Astrocyte (in vitro differentiated cells and primary cell): ENCODE data around the gene PI3. TPM values are rescaled to one million over a fixed set of nuclear protein-coding genes. Genes with fewer than 3 reads are reported as not detected.
A peak's percentile ranks its signal among the peaks of the same experiment; 100 is the strongest.

ENCODE experiments used
- DNase-seq: peaks from one replicate; pipeline ENCODE4 v3.0.0-alpha.2; 2010; ENCODE audit warnings: low read depth
- FAIRE-seq: peaks from 2 replicates; lab custom pipeline; 2011; peaks lifted over from hg19 to GRCh38; lab: Jason Lieb, UNC
- H2AFZ ChIP-seq: 2 replicates; pipeline ENCODE4 v1.6.0; 2012; ENCODE audit warnings: low read depth, low read length, inconsistent platforms
- H3K27ac ChIP-seq: 2 replicates; pipeline ENCODE4 v1.5.1; 2011; ENCODE audit warnings: low read depth, low read length, inconsistent platforms
- H3K27me3 ChIP-seq: 2 replicates; pipeline ENCODE4 v1.6.0; 2011; ENCODE audit warnings: low read length, inconsistent platforms; ENCODE audit not compliant: insufficient read depth
- H3K36me3 ChIP-seq: 2 replicates; pipeline ENCODE4 v1.5.1; 2011; ENCODE audit warnings: low read length, inconsistent platforms; ENCODE audit not compliant: insufficient read depth
- H3K4me1 ChIP-seq: 2 replicates; pipeline ENCODE4 v1.5.1; 2011; ENCODE audit warnings: low read length, inconsistent platforms; ENCODE audit not compliant: insufficient read depth
- H3K4me2 ChIP-seq: 2 replicates; pipeline ENCODE4 v1.6.0; 2012; ENCODE audit warnings: low read length, inconsistent platforms
- H3K4me3 ChIP-seq: 2 replicates; pipeline ENCODE4 v1.5.1; 2011; ENCODE audit warnings: low read depth, mild to moderate bottlenecking, low read length, inconsistent platforms; ENCODE audit not compliant: insufficient read depth
- H3K79me2 ChIP-seq: 2 replicates; pipeline ENCODE4 v1.6.0; 2012; ENCODE audit warnings: mild to moderate bottlenecking, low read length, inconsistent platforms; ENCODE audit not compliant: insufficient read depth
- H3K9ac ChIP-seq: 2 replicates; pipeline ENCODE4 v1.6.0; 2012; ENCODE audit warnings: mild to moderate bottlenecking, low read length, inconsistent platforms
- H3K9me3 ChIP-seq: 2 replicates; pipeline ENCODE4 v1.5.1; 2012; ENCODE audit warnings: low read depth, mild to moderate bottlenecking, low read length, inconsistent platforms; ENCODE audit not compliant: insufficient read depth
- H4K20me1 ChIP-seq: 2 replicates; pipeline ENCODE4 v1.6.0; 2012; ENCODE audit warnings: low read length, inconsistent platforms; ENCODE audit not compliant: insufficient read depth
- H3K27ac Mint-ChIP-seq: one replicate; pipeline ENCODE4 v1.8.0; 2021; ENCODE audit warnings: mild to moderate bottlenecking, mixed read lengths; ENCODE audit not compliant: unreplicated experiment
- H3K27me3 Mint-ChIP-seq: one replicate; pipeline ENCODE4 v1.8.0; 2021; ENCODE audit warnings: low read depth, mixed read lengths; ENCODE audit not compliant: unreplicated experiment
- H3K36me3 Mint-ChIP-seq: one replicate; pipeline ENCODE4 v1.8.0; 2021; ENCODE audit warnings: low read depth, mixed read lengths; ENCODE audit not compliant: unreplicated experiment
- H3K4me1 Mint-ChIP-seq: one replicate; pipeline ENCODE4 v1.8.0; 2021; ENCODE audit warnings: low read depth, mixed read lengths; ENCODE audit not compliant: unreplicated experiment
- H3K4me3 Mint-ChIP-seq: one replicate; pipeline ENCODE4 v1.8.0; 2021; ENCODE audit warnings: mild to moderate bottlenecking, moderate library complexity, mixed read lengths; ENCODE audit not compliant: unreplicated experiment
- H3K9me3 Mint-ChIP-seq: one replicate; pipeline ENCODE4 v1.8.0; 2021; ENCODE audit warnings: mild to moderate bottlenecking, mixed read lengths; ENCODE audit not compliant: unreplicated experiment
- CTCF ChIP-seq: IDR thresholded peaks from 2 replicates; pipeline ENCODE4 v1.5.1; 2011; ENCODE audit warnings: low read depth, mild to moderate bottlenecking, inconsistent platforms, low read length, moderate library complexity; ENCODE audit not compliant: insufficient read depth
- EZH2 ChIP-seq: IDR thresholded peaks from 2 replicates; pipeline ENCODE4 v1.6.1; 2012; ENCODE audit warnings: mild to moderate bottlenecking, low read length, inconsistent platforms; ENCODE audit not compliant: insufficient read depth
- total RNA-seq: library from RNA; stranded (reverse); gene quantifications from 2 replicates; pipeline ENCODE4 v1.2.1, GENCODE V29; 2021

Gene PI3
- total RNA-seq, 1 donor from 2014 or later = not detected

- H3K4me3 Mint-ChIP-seq = no peak overlapping the region
- H3K9me3 ChIP-seq = no peaks in the 10 kb centered on the region
- H3K4me2 ChIP-seq = no peak overlapping the region
- TF ChIP-seq CTCF (no peak), EZH2 (no peak)
- peaks cover 7% of the 10 kb centered on the region for H3K9me3 Mint-ChIP-seq
- H4K20me1 ChIP-seq = no peaks in the 10 kb centered on the region
- H3K36me3 ChIP-seq = no peaks in the 10 kb centered on the region
- H3K27ac Mint-ChIP-seq = no peak overlapping the region
- no peaks in the 10 kb centered on the region for H3K27me3 ChIP-seq
- H3K9ac ChIP-seq = no peak overlapping the region
- DNase-seq (no peak), FAIRE-seq (no peak)
- no peaks in the 10 kb centered on the region for H3K4me1 ChIP-seq
- H3K27me3 Mint-ChIP-seq = peaks cover under 1% of the 10 kb centered on the region
- no peak overlapping the region for H3K27ac ChIP-seq
- H3K79me2 ChIP-seq = no peaks in the 10 kb centered on the region
- H3K4me3 ChIP-seq = no peak overlapping the region
- H3K4me1 Mint-ChIP-seq = no peaks in the 10 kb centered on the region
- H3K36me3 Mint-ChIP-seq = no peaks in the 10 kb centered on the region
- H2AFZ ChIP-seq = no peak overlapping the region
Observed at GRCh38 chr20:45156713-45157112, 18.0 kb upstream of the PI3 start.

- FAIRE-seq (peak; percentile 39), DNase-seq (peak; percentile 81)
- H2AFZ ChIP-seq = no peak overlapping the region
- no peak overlapping the region for H3K4me2 ChIP-seq
- Mint-ChIP-seq H3K9me3 (peaks cover 11% of the 10 kb centered on the region), H3K27ac (no peak overlapping the region), H3K27me3 (peaks cover 3% of the 10 kb centered on the region), H3K4me1 (no peaks in the 10 kb centered on the region), H3K4me3 (no peak overlapping the region), H3K36me3 (no peaks in the 10 kb centered on the region)
- H3K79me2 ChIP-seq = no peaks in the 10 kb centered on the region
- H3K27me3 ChIP-seq = no peaks in the 10 kb centered on the region
- H3K4me1 ChIP-seq = no peaks in the 10 kb centered on the region
- TF ChIP-seq CTCF = no peak
- no peak overlapping the region for H3K9ac ChIP-seq
- H4K20me1 ChIP-seq = no peaks in the 10 kb centered on the region
- H3K4me3 ChIP-seq = no peak overlapping the region
- H3K9me3 ChIP-seq = peaks cover 1% of the 10 kb centered on the region
- H3K36me3 ChIP-seq = no peaks in the 10 kb centered on the region
- no peak overlapping the region for H3K27ac ChIP-seq
Observed at GRCh38 chr20:45157962-45158361, 16.7 kb upstream of the PI3 start.

GRCh38 chr20:45163083-45163803, 11.5 kb upstream of the PI3 start:
- TF ChIP-seq CTCF (no peak), EZH2 (no peak)
- Histone ChIP-seq H3K4me3 (no peak overlapping the region), H3K79me2 (no peaks in the 10 kb centered on the region), H2AFZ (no peak overlapping the region), H3K4me1 (no peaks in the 10 kb centered on the region), H3K27ac (no peak overlapping the region), H3K9ac (no peak overlapping the region), H3K36me3 (no peaks in the 10 kb centered on the region), H3K4me2 (no peak overlapping the region), H3K27me3 (no peaks in the 10 kb centered on the region), H4K20me1 (no peaks in the 10 kb centered on the region), H3K9me3 (peaks cover 2% of the 10 kb centered on the region)
- no peak for FAIRE-seq
- DNase-seq = no peak
- Mint-ChIP-seq H3K9me3 (peaks cover 12% of the 10 kb centered on the region), H3K4me1 (no peaks in the 10 kb centered on the region), H3K4me3 (no peak overlapping the region), H3K27ac (no peak overlapping the region), H3K36me3 (no peaks in the 10 kb centered on the region), H3K27me3 (peaks cover 6% of the 10 kb centered on the region)
